H9 (cell line): ENCODE measurements around the gene ADARB2. TPM values are rescaled to one million over a fixed set of nuclear protein-coding genes. Genes with fewer than 3 reads are reported as not detected.

Experiments
- DNase-seq: peaks from one replicate; pipeline ENCODE4 v3.0.0-alpha.2; 2017
- H2AFZ ChIP-seq: one replicate; pipeline ENCODE4 v1.6.1; 2013; ENCODE audit warnings: mild to moderate bottlenecking, low read length, control low read depth, moderate library complexity
- H2AK5ac ChIP-seq: 2 replicates; pipeline ENCODE4 v1.6.1; 2013; ENCODE audit warnings: low read length, control low read depth, mixed read lengths; ENCODE audit not compliant: insufficient read length
- H2BK120ac ChIP-seq: one replicate; pipeline ENCODE4 v1.6.1; 2013; ENCODE audit warnings: low read depth, mild to moderate bottlenecking, low read length, control low read depth, inconsistent platforms; ENCODE audit not compliant: poor library complexity, severe bottlenecking
- H2BK12ac ChIP-seq: 2 replicates; pipeline ENCODE4 v1.6.1; 2013; ENCODE audit warnings: low read length, control low read depth, mixed read lengths, low read depth; ENCODE audit not compliant: insufficient read length
- H2BK15ac ChIP-seq: 2 replicates; pipeline ENCODE4 v1.6.1; 2013; ENCODE audit warnings: low read depth, low read length, control low read depth
- H2BK20ac ChIP-seq: one replicate; pipeline ENCODE4 v1.6.1; 2013; ENCODE audit warnings: low read depth, mild to moderate bottlenecking, low read length, control low read depth, inconsistent platforms; ENCODE audit not compliant: poor library complexity, severe bottlenecking
- H2BK5ac ChIP-seq: 2 replicates; pipeline ENCODE4 v1.6.1; 2013; ENCODE audit warnings: low read length, control low read depth, mixed read lengths; ENCODE audit not compliant: insufficient read length
- H3K14ac ChIP-seq: 2 replicates; pipeline ENCODE4 v1.6.1; 2013; ENCODE audit warnings: low read length, control low read depth; ENCODE audit not compliant: insufficient read depth
- H3K18ac ChIP-seq: 2 replicates; pipeline ENCODE4 v1.6.1; 2013; ENCODE audit warnings: low read depth, mild to moderate bottlenecking, mixed read lengths, low read length, control low read depth; ENCODE audit not compliant: insufficient read length
- H3K23ac ChIP-seq: 2 replicates; pipeline ENCODE4 v1.6.1; 2013; ENCODE audit warnings: low read length, control low read depth, mixed read lengths, low read depth; ENCODE audit not compliant: insufficient read length
- H3K23me2 ChIP-seq: 2 replicates; pipeline ENCODE4 v1.6.1; 2013; ENCODE audit warnings: low read depth, mild to moderate bottlenecking, mixed read lengths, low read length, control low read depth; ENCODE audit not compliant: insufficient read length, poor library complexity, severe bottlenecking
- H3K27ac ChIP-seq: 2 replicates; pipeline ENCODE4 v1.5.1; 2013; ENCODE audit warnings: low read length, control low read depth, mixed read lengths, low read depth; ENCODE audit not compliant: insufficient read length
- H3K27me3 ChIP-seq: 2 replicates; pipeline ENCODE4 v1.6.1; 2013; ENCODE audit warnings: low read length, control low read depth, inconsistent platforms; ENCODE audit not compliant: insufficient read depth
- H3K4ac ChIP-seq: 2 replicates; pipeline ENCODE4 v1.6.1; 2013; ENCODE audit warnings: low read depth, mild to moderate bottlenecking, control low read depth, inconsistent platforms, low read length, moderate library complexity
- H3K4me1 ChIP-seq: 2 replicates; pipeline ENCODE4 v1.6.1; 2013; ENCODE audit warnings: low read length, control low read depth, inconsistent platforms; ENCODE audit not compliant: insufficient read depth
- H3K4me2 ChIP-seq: 2 replicates; pipeline ENCODE4 v1.6.1; 2013; ENCODE audit warnings: low read length, control low read depth, mixed read lengths; ENCODE audit not compliant: insufficient read length, insufficient read depth
- H3K56ac ChIP-seq: 2 replicates; pipeline ENCODE4 v1.6.1; 2013; ENCODE audit warnings: low read depth, mild to moderate bottlenecking, mixed read lengths, low read length, control low read depth; ENCODE audit not compliant: insufficient read length
- H3K79me1 ChIP-seq: 2 replicates; pipeline ENCODE4 v1.6.1; 2013; ENCODE audit warnings: low read depth, mild to moderate bottlenecking, moderate library complexity, low read length, control low read depth, inconsistent platforms; ENCODE audit not compliant: insufficient read depth, poor library complexity, severe bottlenecking
- H3K79me2 ChIP-seq: 2 replicates; pipeline ENCODE4 v1.6.1; 2013; ENCODE audit warnings: low read length, control low read depth, inconsistent platforms; ENCODE audit not compliant: insufficient read depth
- H3K9ac ChIP-seq: 2 replicates; pipeline ENCODE4 v1.6.1; 2013; ENCODE audit warnings: low read length, control low read depth, mixed read lengths; ENCODE audit not compliant: insufficient read length; ENCODE audit errors: extremely low read depth
- H3K9me3 ChIP-seq: one replicate; pipeline ENCODE4 v1.6.1; 2013; ENCODE audit warnings: low read depth, low read length, inconsistent platforms; ENCODE audit not compliant: control insufficient read depth
- H3T11ph ChIP-seq: one replicate; pipeline ENCODE4 v1.6.1; 2013; ENCODE audit warnings: mild to moderate bottlenecking, low read length, control low read depth, inconsistent platforms
- H4K20me1 ChIP-seq: one replicate; pipeline ENCODE4 v1.6.1; 2013; ENCODE audit not compliant: control insufficient read depth, insufficient read length, insufficient read depth
- H4K5ac ChIP-seq: 2 replicates; pipeline ENCODE4 v1.6.1; 2013; ENCODE audit warnings: low read depth, mild to moderate bottlenecking, mixed read lengths, low read length, control low read depth; ENCODE audit not compliant: insufficient read length
- H4K8ac ChIP-seq: replicated peaks from 2 replicates; pipeline ENCODE4 v1.6.1; 2013; ENCODE audit warnings: low read length, control low read depth, mixed read lengths, low read depth; ENCODE audit not compliant: insufficient read length
- H4K91ac ChIP-seq: 2 replicates; pipeline ENCODE4 v1.6.1; 2013; ENCODE audit warnings: low read depth, mild to moderate bottlenecking, moderate library complexity, mixed read lengths, low read length, control low read depth; ENCODE audit not compliant: insufficient read length
- H3K27ac Mint-ChIP-seq, 3 experiments: 2 replicates in 2 of 3; 3 replicates in 1 of 3; pipeline ENCODE4 v1.8.0; 2020 to 2021; ENCODE audit warnings: mixed read lengths in 3 of 3, mild to moderate bottlenecking in 1 of 3, moderate library complexity in 1 of 3
- H3K27me3 Mint-ChIP-seq: 2 replicates; pipeline ENCODE4 v1.8.0; 2021; ENCODE audit warnings: low read depth, mild to moderate bottlenecking, moderate library complexity, mixed read lengths
- H3K36me3 Mint-ChIP-seq, 3 experiments: 2 replicates in 2 of 3; 3 replicates in 1 of 3; pipeline ENCODE4 v1.8.0; 2020 to 2021; ENCODE audit warnings: low read depth in 3 of 3, mixed read lengths in 3 of 3; ENCODE audit not compliant: insufficient read depth in 1 of 3
- H3K4me1 Mint-ChIP-seq, 2 experiments: 2 replicates each; pipeline ENCODE4 v1.8.0; 2020; ENCODE audit warnings: mixed read lengths in 2 of 2
- H3K4me3 Mint-ChIP-seq, 2 experiments: 2 replicates in 1 of 2; 3 replicates in 1 of 2; pipeline ENCODE4 v1.8.0; 2020 to 2021; ENCODE audit warnings: mild to moderate bottlenecking in 2 of 2, mixed read lengths in 2 of 2, moderate library complexity in 1 of 2
- H3K9me3 Mint-ChIP-seq, 2 experiments: 2 replicates in 1 of 2; 3 replicates in 1 of 2; pipeline ENCODE4 v1.8.0; 2020; ENCODE audit warnings: mild to moderate bottlenecking in 2 of 2, mixed read lengths in 2 of 2, moderate library complexity in 1 of 2
- CTCF ChIP-seq: fragments of 200-600 bp; sonication (generic); conservative IDR thresholded peaks from 3 replicates; pipeline ENCODE4 v1.8.0; 2021; ENCODE audit warnings: antibody characterized with exemption, mild to moderate bottlenecking
- WGBS: extraction: QIAGEN DNeasy Blood & Tissue Kit; methylation state at CpG from one replicate; pipeline ENCODE4 v1.1.7; 2013; ENCODE audit warnings: missing lambda C conversion rate, low lambda C conversion rate, mixed read lengths; ENCODE audit not compliant: insufficient read length; ENCODE audit errors: extremely low coverage; 5-methylcytosine and 5-hydroxymethylcytosine counted together
- total RNA-seq: library from RNA; stranded (reverse); gene quantifications from 2 replicates; pipeline ENCODE4 v1.2.1, GENCODE V29; 2021

ADARB2 gene
- total RNA-seq, 1 experiment from 2014 or later: 0.87 TPM

- H3K23ac ChIP-seq: no peak overlapping the region
- H3K56ac ChIP-seq: no peak overlapping the region
- H4K20me1 ChIP-seq: no peaks in the 10 kb centered on the region
- no peak overlapping the region for H3K4ac ChIP-seq
- H2BK20ac ChIP-seq: no peak overlapping the region
- Mint-ChIP-seq H3K9me3 (peaks cover 4 to 7% of the 10 kb centered on the region in 2 experiments; a peak in 3 of 5 replicates), H3K36me3 (peaks cover 0 to 4% (median 2%) of the 10 kb centered on the region in 3 experiments; a peak in 1 of 7 replicates), H3K4me1 (peaks cover 11 to 22% of the 10 kb centered on the region in 2 experiments), H3K27ac (peak overlapping the region in 1 of 3 experiments; percentile 2; a peak in 2 of 7 replicates), H3K4me3 (no peak overlapping the region), H3K27me3 (peaks cover 8% of the 10 kb centered on the region)
- no peak for TF ChIP-seq CTCF
- no peak overlapping the region for H4K5ac ChIP-seq
- H3K23me2 ChIP-seq: no peaks in the 10 kb centered on the region
- no peak overlapping the region for H2AFZ ChIP-seq
- H3K4me2 ChIP-seq: no peak overlapping the region
- H2BK120ac ChIP-seq: no peak overlapping the region
- no peak for DNase-seq
- H3K27ac ChIP-seq: no peak overlapping the region
- H3K79me1 ChIP-seq: no peaks in the 10 kb centered on the region
- H2BK15ac ChIP-seq: no peak overlapping the region
- no peak overlapping the region for H3K14ac ChIP-seq
- H3K4me1 ChIP-seq: no peaks in the 10 kb centered on the region
- WGBS: no CpG with 5 or more reads among the region's 15 CpGs
- H3K27me3 ChIP-seq: no peaks in the 10 kb centered on the region
- H3K9me3 ChIP-seq: no peaks in the 10 kb centered on the region
- H3T11ph ChIP-seq: no peak overlapping the region
- H4K91ac ChIP-seq: no peak overlapping the region
- H3K18ac ChIP-seq: no peak overlapping the region
- no peak overlapping the region for H3K9ac ChIP-seq
- H4K8ac ChIP-seq: no peak overlapping the region
- H2AK5ac ChIP-seq: no peak overlapping the region
- no peak overlapping the region for H2BK12ac ChIP-seq
- no peaks in the 10 kb centered on the region for H3K79me2 ChIP-seq
- no peak overlapping the region for H2BK5ac ChIP-seq
Measured at GRCh38 chr10:1550616-1551015, 186.7 kb downstream of the ADARB2 start.
